AG04450 (cell line): ENCODE results near the gene ANKRD55. TPM values are rescaled to one million over a fixed set of nuclear protein-coding genes. Genes with fewer than 3 reads are reported as not detected.
"Not testable (repeated sequence)": the region's sequence is repeated elsewhere in the genome, so short reads cannot be mapped to it uniquely, and the experiment has no call there.

ENCODE experiments used
- CTCF ChIA-PET: fragments of 300-600, 350-600 bp; formaldehyde crosslinking; extraction: SDS; loops from one replicate; lab custom pipeline; 2022; ENCODE audit warnings: antibody characterized with exemption, inconsistent platforms; lab: Charles Lee
- POLR2A ChIA-PET: fragments of 350-600 bp; formaldehyde crosslinking; extraction: SDS; loops from one replicate; lab custom pipeline; 2021; ENCODE audit warnings: antibody characterized with exemption, inconsistent platforms; lab: Yijun Ruan, JAX
- DNase-seq: peaks from one replicate; pipeline ENCODE4 v3.0.0-alpha.2; 2011; ENCODE audit warnings: low read depth, low spot score
- H3K27ac ChIP-seq: one replicate; pipeline ENCODE4 v1.5.1; 2012; ENCODE audit warnings: low read depth, low read length, control low read depth
- H3K27me3 ChIP-seq: one replicate; pipeline ENCODE4 v1.6.0; 2012; ENCODE audit warnings: low read length; ENCODE audit not compliant: control insufficient read depth, insufficient read depth
- H3K4me3 ChIP-seq: 2 replicates; pipeline ENCODE4 v1.5.1; 2011; ENCODE audit warnings: mild to moderate bottlenecking, low read depth, low read length, control low read depth
- H3K9me3 ChIP-seq: 2 replicates; pipeline ENCODE4 v1.5.1; 2012; ENCODE audit warnings: low read length; ENCODE audit not compliant: control insufficient read depth, insufficient read depth
- CTCF ChIP-seq: IDR thresholded peaks from 2 replicates; pipeline ENCODE4 v1.5.1; 2011; ENCODE audit warnings: low read depth, low read length, control low read depth, inconsistent platforms
- polyA plus RNA-seq: library from polyadenylated mRNA; depleted of rRNA; stranded (reverse); fragments of >200 nt; gene quantifications from 2 replicates; pipeline ENCODE4 v1.2.3, GENCODE V29; 2011

ANKRD55 gene
- polyA plus RNA-seq, 1 experiment, result not detected

GRCh38 chr5:56270568-56271392 lies 37.6 kb upstream of the ANKRD55 start:
- H3K27ac ChIP-seq, result no peak overlapping the region
- peak; percentile 81 for DNase-seq
- ChIA-PET CTCF (interaction anchor here (0.6 to 7.7 kb wide), 41 partner anchors 15 to 1502 kb away, joined by 3 to 175 read pairs (median 4); no protein-coding TSS in a partner anchor), POLR2A (interaction anchor here (1.8 kb wide), 1 partner anchor 568 kb away, joined by 13 read pairs; no protein-coding TSS in a partner anchor)
- no peaks in the 10 kb centered on the region for H3K9me3 ChIP-seq
- no peaks in the 10 kb centered on the region for H3K27me3 ChIP-seq
- peak; percentile 99 for TF ChIP-seq CTCF
- no peak overlapping the region for H3K4me3 ChIP-seq

GRCh38 chr5:56270058-56270457 lies 36.9 kb upstream of the ANKRD55 start:
- no peaks in the 10 kb centered on the region for H3K9me3 ChIP-seq
- CTCF ChIA-PET, result interaction anchor here (0.6 to 7.7 kb wide), 28 partner anchors 16 to 1503 kb away, joined by 3 to 175 read pairs (median 4); no protein-coding TSS in a partner anchor
- no peak overlapping the region for H3K27ac ChIP-seq
- no peak overlapping the region for H3K4me3 ChIP-seq
- no peak for DNase-seq
- H3K27me3 ChIP-seq, result no peaks in the 10 kb centered on the region
- POLR2A ChIA-PET, result interaction anchor here (1.8 kb wide), 1 partner anchor 568 kb away, joined by 13 read pairs; no protein-coding TSS in a partner anchor
- TF ChIP-seq CTCF, result no peak

GRCh38 chr5:56269216-56269927 lies 36.2 kb upstream of the ANKRD55 start:
- POLR2A ChIA-PET, result interaction anchor here (1.8 kb wide), 1 partner anchor 569 kb away, joined by 13 read pairs; no protein-coding TSS in a partner anchor
- Histone ChIP-seq H3K4me3 (no peak overlapping the region), H3K27me3 (no peaks in the 10 kb centered on the region), H3K27ac (no peak overlapping the region), H3K9me3 (no peaks in the 10 kb centered on the region)
- CTCF ChIA-PET, result interaction anchor here (0.5 to 7.7 kb wide), 24 partner anchors 10 to 1504 kb away, joined by 3 to 175 read pairs (median 4); partner anchors contain the start of gene ANKRD55
- TF ChIP-seq CTCF, result peak; percentile 87
- no peak for DNase-seq

- H3K27me3 ChIP-seq, H3K9me3 ChIP-seq, H3K27ac ChIP-seq, DNase-seq, H3K4me3 ChIP-seq, POLR2A ChIA-PET: not testable (repeated sequence)
- CTCF ChIA-PET, result interaction anchor here (0.5 to 7.7 kb wide), 13 partner anchors 10 to 1438 kb away, joined by 3 to 175 read pairs (median 4); partner anchors contain the start of gene ANKRD55
Measured at GRCh38 chr5:56268707-56269106, 35.6 kb upstream of the ANKRD55 start.

- no peak for TF ChIP-seq CTCF
- CTCF ChIA-PET, result interaction anchor here (7.4 to 7.7 kb wide), 2 partner anchors 332 to 572 kb away, joined by 80 to 175 read pairs; no protein-coding TSS in a partner anchor
- POLR2A ChIA-PET, result no interaction called here
- H3K4me3 ChIP-seq, result no peak overlapping the region
- H3K27me3 ChIP-seq, result no peaks in the 10 kb centered on the region
- no peak overlapping the region for H3K27ac ChIP-seq
- DNase-seq, result no peak
- H3K9me3 ChIP-seq, result no peaks in the 10 kb centered on the region
Measured at GRCh38 chr5:56267856-56268255, 34.7 kb upstream of the ANKRD55 start.
